Rectal smooth muscle tissue (tissue), 1 donor: Measurements from ENCODE around the gene DDN.

Source experiments
- H3K27ac ChIP-seq: one replicate; pipeline ENCODE4 v1.7.0; 2013; ENCODE audit warnings: low read depth, low read length, inconsistent platforms
- H3K27me3 ChIP-seq: one replicate; pipeline ENCODE4 v1.7.0; 2013; ENCODE audit warnings: low read length; ENCODE audit not compliant: control insufficient read depth, insufficient read depth
- H3K36me3 ChIP-seq: one replicate; pipeline ENCODE4 v1.7.0; 2013; ENCODE audit warnings: low read length; ENCODE audit not compliant: control insufficient read depth, insufficient read depth
- H3K4me1 ChIP-seq: one replicate; pipeline ENCODE4 v1.7.0; 2013; ENCODE audit warnings: low read length; ENCODE audit not compliant: control insufficient read depth, insufficient read depth
- H3K4me3 ChIP-seq: one replicate; pipeline ENCODE4 v1.7.0; 2013; ENCODE audit warnings: low read length
- H3K9ac ChIP-seq: one replicate; pipeline ENCODE4 v1.7.0; 2013; ENCODE audit warnings: low read length

DDN gene

GRCh38 chr12:49018261-49019119 lies 19.3 kb upstream of the DDN start, which contains the start of gene PRKAG1:
Gene PRKAG1, minus strand, starts transcription at chr12:49018776. Its CDS starts 36 bp downstream, at chr12:49018740.
- H3K4me1 ChIP-seq: peaks cover 7% of the 10 kb centered on the region

GRCh38 chr12:49017891-49018260 lies 18.7 kb upstream of the DDN start:
- peak overlapping the region; percentile 96 for H3K27ac ChIP-seq
- H3K4me1 ChIP-seq: peaks cover 7% of the 10 kb centered on the region
- peak overlapping the region; percentile 89 for H3K4me3 ChIP-seq
- H3K36me3 ChIP-seq: peaks cover 17% of the 10 kb centered on the region
- no peaks in the 10 kb centered on the region for H3K27me3 ChIP-seq
- peak overlapping the region; percentile 91 for H3K9ac ChIP-seq

More at GRCh38 chr12:49018261-49019119, 19.3 kb upstream of the DDN start, which contains the start of gene PRKAG1:
- H3K27me3 ChIP-seq: no peaks in the 10 kb centered on the region
- peaks cover 21% of the 10 kb centered on the region for H3K36me3 ChIP-seq
- peak within 1 kb of the TSS; percentile 89 for H3K4me3 ChIP-seq
- H3K27ac ChIP-seq: peak within 1 kb of the TSS; percentile 96
- peak within 1 kb of the TSS; percentile 91 for H3K9ac ChIP-seq

- H3K4me1 ChIP-seq: peaks cover 7% of the 10 kb centered on the region
- H3K27ac ChIP-seq: no peak overlapping the region
- no peak overlapping the region for H3K4me3 ChIP-seq
- no peaks in the 10 kb centered on the region for H3K27me3 ChIP-seq
- peaks cover 16% of the 10 kb centered on the region for H3K36me3 ChIP-seq
- no peak overlapping the region for H3K9ac ChIP-seq
These were observed 16.0 kb upstream of the DDN start for GRCh38 chr12:49015196-49015595.

GRCh38 chr12:49014547-49014946 lies 15.4 kb upstream of the DDN start:
- Histone ChIP-seq H3K36me3 (peaks cover 16% of the 10 kb centered on the region), H3K27ac (no peak overlapping the region), H3K27me3 (no peaks in the 10 kb centered on the region), H3K4me3 (no peak overlapping the region), H3K4me1 (peaks cover 7% of the 10 kb centered on the region), H3K9ac (no peak overlapping the region)

DNA sequence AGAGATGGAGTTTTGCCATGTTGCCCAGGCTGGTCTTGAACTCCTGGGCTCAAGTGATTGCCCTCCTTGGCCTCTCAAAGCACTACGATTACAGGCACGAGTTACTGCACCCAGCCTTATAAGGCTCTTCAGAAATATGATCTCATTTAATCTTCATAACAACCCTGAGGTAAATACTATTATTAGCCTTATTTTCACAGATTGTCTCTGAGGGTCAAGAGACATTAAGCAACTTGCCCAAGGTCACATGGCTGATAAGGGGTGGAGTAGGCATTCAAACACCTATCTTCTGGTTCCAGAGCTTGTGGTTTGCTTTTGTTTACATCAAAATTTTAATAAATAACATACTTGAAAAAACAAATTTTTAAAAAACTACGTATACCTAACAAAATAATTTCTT lies 14.3 kb upstream of the DDN start:
- Histone ChIP-seq H3K36me3 (peaks cover 16% of the 10 kb centered on the region), H3K4me1 (peaks cover 7% of the 10 kb centered on the region), H3K4me3 (no peak overlapping the region), H3K9ac (no peak overlapping the region), H3K27ac (no peak overlapping the region), H3K27me3 (no peaks in the 10 kb centered on the region)

DNA sequence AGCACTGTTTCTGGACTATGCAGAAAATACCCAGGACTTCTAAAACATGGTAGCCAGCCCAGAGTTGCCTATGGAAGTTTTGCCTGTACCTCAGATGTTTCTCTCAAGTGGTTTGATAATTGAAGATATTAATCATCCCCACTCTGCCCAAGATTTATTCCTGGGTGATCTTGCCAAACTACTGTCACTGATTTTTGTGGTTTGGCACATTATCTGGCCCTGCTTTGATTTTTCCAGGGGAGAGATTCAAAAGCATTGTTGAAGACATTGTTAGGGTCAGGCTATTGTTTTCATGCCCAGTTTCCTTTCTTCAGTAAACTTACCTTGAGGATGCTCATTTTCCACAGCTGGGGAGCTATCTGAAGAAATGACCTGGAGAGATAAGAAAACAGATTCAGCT lies 13.6 kb upstream of the DDN start:
- H3K9ac ChIP-seq: no peak overlapping the region
- peaks cover 16% of the 10 kb centered on the region for H3K36me3 ChIP-seq
- H3K27ac ChIP-seq: no peak overlapping the region
- no peaks in the 10 kb centered on the region for H3K27me3 ChIP-seq
- peaks cover 4% of the 10 kb centered on the region for H3K4me1 ChIP-seq
- no peak overlapping the region for H3K4me3 ChIP-seq

DNA sequence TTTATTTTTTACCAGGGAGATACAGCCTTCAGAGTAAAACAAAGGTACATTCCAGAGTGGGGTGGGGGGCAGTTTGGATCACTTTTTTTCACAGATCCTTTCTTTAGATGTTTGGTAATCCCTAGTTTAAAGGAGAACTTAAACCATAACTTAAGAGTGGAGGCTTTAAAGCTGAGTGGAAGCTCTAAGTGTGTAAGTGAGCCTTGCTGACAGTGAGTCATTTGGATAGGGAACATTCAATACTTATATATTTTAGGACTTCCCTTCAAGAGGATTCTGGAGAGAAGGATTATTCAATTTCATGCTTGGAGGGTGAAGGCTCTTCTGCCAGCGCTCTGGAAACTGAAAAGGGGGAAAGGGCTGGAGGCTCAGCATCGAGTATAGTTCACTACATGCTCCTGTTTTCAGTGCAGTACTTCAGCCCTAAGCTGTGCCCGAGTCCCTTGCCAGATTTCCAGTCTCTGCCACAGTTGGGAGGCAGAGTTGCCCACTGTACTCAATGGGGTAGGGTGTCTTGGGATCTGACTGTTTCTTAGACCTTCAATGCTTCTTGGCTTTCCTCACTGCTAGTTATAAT lies 11.0 kb upstream of the DDN start:
- no peak overlapping the region for H3K9ac ChIP-seq
- H3K27ac ChIP-seq: no peak overlapping the region
- no peak overlapping the region for H3K4me3 ChIP-seq
- no peaks in the 10 kb centered on the region for H3K27me3 ChIP-seq
- H3K36me3 ChIP-seq: peaks cover 22% of the 10 kb centered on the region
- no peaks in the 10 kb centered on the region for H3K4me1 ChIP-seq

- Histone ChIP-seq H3K9ac (no peak overlapping the region), H3K36me3 (peaks cover 34% of the 10 kb centered on the region), H3K27me3 (no peaks in the 10 kb centered on the region), H3K27ac (no peak overlapping the region), H3K4me3 (no peak overlapping the region), H3K4me1 (no peaks in the 10 kb centered on the region)
These were observed 9.8 kb upstream of the DDN start for GRCh38 chr12:49008943-49009342.

DNA sequence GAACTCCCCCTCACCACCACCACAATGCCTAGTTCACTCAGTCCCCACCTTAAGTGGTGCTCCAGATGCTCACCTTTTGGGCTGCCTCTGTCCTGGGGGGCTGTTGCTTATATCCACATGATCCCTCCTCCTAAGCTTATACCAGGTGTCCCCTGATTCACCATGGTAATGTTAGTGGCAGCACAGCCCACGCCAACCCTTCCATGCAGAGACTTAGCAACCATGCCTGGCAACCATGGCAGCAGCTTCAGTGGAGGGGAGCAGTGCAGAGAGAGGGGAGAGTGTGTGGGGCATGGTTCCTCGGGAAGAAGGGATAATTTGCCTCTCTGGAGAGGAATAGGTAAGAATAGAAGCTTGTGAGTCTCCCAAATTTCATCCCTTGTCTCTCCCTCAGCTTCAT lies 1.2 kb upstream of the DDN start:
- Histone ChIP-seq H3K27me3 (peaks cover 29% of the 10 kb centered on the region), H3K4me3 (no peak overlapping the region), H3K27ac (no peak overlapping the region), H3K9ac (no peak overlapping the region), H3K4me1 (peaks cover 7% of the 10 kb centered on the region), H3K36me3 (peaks cover 31% of the 10 kb centered on the region)

DNA sequence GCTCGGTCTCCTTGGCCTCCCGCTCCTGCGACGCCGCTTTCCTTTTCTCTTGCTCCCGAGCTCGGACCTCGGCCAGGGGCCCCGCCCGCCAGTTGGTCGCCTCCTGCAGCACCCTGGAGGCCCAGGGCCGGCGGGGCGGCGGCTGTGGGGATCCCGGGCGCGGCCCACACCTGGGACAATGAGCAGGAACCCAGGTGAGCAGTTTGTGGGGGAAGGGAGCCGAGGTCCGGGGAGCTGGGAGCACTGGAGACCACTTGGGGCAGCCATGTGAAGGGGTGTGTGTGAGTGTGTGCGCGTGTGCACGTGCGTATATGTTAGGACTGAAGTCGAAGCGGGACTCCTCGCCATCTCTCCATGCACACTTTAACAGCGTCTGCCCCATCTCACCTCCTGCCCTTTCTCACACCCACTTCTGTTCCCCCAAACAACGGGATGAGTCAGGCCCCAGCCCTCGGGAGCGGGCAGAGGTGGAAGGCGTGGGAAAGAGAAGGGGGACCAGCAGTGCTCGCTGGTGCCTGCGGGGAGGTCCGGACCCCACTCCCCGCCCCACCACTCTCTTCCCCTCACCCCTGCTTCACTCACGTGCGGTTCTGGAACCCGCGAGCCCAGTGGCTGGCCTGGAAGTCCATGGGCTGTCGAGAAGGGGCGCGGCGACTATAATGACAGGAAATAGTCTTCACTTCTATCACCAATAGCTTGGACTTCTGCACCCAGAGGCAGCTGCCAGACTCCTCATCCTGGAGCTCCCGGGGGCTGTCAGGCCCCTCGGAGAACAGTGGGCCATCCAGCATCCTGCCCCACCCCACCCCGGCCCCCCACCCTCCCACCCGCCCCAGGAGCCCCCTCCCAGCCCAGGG lies 450 bp downstream of the DDN start:
- Histone ChIP-seq H3K9ac (no peak overlapping the region), H3K27ac (no peak overlapping the region)

GRCh38 chr12:48997719-48998496 lies 1.3 kb downstream of the DDN start:
- Histone ChIP-seq H3K36me3 (peaks cover 11% of the 10 kb centered on the region), H3K4me3 (peak overlapping the region; percentile 22), H3K27ac (no peak overlapping the region), H3K4me1 (peaks cover 7% of the 10 kb centered on the region), H3K27me3 (peaks cover 38% of the 10 kb centered on the region), H3K9ac (no peak overlapping the region)

More for the DNA sequence above, 450 bp downstream of the DDN start:
- H3K27me3 ChIP-seq: peaks cover 41% of the 10 kb centered on the region
- H3K36me3 ChIP-seq: peaks cover 17% of the 10 kb centered on the region
- peaks cover 7% of the 10 kb centered on the region for H3K4me1 ChIP-seq
- peak overlapping the region; percentile 22 for H3K4me3 ChIP-seq
